Inflammatory macrophage (primary cell): ENCODE data around the gene VOPP1.

Source experiments
- DNase-seq, 2 donors: peaks; one replicate each; pipeline ENCODE4 v3.0.0-alpha.2; 2020 to 2022

VOPP1 gene

DNA sequence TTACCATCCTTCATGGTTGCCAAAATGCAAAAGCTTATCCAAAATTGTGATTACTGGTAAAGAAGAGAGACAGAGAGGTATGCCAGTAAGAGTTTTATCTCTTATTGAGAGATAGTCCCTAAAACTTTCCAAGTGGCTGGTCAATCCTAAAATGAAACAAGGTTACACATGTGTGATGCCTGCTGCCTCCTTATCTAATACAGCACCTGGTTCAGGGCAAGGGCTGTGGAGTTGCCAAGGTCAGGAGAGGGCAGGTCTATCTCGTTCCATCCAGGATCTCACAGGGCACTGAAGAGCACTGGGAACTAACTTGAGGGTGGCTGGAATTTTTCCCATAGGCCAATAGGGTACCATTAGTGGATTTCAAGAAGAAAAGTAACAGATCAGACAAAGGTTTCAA lies 18.3 kb downstream of the VOPP1 start:
- no peak for DNase-seq

- no peak for DNase-seq
Observed at GRCh38 chr7:55553024-55553345, 19.3 kb downstream of the VOPP1 start.

DNA sequence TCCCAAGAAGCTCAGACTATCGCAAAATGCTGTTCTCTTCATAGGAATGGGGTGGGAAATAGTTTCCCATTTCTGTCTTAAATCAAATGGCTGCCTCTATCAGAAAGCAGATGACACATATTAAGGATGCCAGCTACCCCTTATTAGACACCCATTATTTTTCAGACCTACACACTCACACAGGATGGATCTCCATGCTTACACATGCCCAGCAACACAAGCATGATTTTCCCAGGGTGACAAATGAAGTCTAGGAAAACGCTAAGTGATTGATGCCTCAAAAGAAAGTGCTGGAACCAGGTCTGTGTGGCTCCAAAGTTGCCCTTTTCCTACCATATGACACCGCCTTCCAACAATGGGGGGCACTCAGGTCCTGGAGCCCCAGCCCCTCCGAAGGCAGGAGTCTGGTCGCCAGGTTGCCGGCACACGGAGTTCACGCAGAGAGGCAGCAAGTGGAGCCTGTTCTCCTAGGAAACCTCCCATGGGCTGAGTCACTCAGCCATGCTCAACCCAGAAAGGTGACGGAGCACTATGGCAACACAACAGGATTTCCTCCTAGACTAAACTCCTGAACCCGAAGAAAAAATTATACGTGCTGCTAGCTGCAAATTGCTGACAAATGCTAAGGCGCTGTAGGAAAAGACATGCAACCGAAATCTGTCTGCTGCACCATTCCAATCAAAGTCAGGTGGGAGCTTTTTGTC lies 19.8 kb downstream of the VOPP1 start:
- peak; percentile 78 to 84 for DNase-seq

GRCh38 chr7:55550841-55551537 lies 21.3 kb downstream of the VOPP1 start:
- peak; percentile 51 to 77 for DNase-seq

DNA sequence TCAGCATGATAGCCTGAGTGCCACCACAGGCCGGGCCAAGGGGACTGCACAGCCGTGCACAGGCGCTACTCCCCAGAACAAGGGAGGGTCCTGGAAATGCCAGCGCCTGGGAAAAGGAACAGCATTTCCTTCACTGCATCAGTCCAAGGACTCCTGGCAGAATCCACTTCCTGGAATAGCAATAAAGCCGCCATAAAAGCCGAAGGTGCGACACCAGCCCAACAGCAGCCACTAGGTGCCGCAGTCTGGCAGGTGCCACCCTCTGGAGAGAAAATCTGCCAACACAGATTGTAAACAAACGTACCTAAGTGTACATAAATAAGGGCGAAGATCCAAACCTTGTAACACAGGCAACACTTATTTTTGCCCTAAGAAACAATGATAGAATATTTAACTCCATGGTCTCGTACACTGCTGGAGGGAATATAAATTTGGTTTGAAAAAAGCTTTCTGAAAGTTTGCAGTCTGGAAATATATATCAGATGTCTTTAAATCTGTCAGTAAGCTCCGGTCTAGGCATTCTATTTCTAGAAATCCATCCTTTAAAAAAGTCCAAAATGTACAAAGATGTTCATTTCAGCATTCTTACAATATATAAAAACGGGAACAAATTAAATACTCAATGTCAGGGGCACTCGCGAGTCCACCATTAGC lies 22.2 kb downstream of the VOPP1 start:
- DNase-seq: no peak

GRCh38 chr7:55549457-55549856 lies 22.8 kb downstream of the VOPP1 start:
- DNase-seq: no peak

DNA sequence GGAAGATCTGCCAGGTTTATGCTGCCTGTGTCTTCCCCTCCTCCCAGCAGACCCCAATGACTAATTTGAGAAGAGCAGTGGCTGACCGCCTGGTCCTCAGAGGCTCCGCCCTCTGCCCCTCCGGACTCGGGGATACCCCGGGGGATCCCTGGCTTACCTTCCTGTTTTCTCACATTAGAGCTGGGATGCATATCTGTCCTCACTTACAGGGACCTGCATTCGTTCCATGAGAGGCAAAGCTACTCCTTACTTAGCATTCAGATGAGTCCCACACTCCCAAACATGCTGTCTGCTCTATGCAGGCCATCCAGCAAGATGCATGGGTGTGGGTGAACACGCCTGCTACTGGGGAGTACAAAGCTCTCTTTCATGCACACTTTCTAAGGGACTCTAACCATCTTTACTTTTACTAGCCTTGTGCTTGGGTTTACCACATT lies 24.0 kb downstream of the VOPP1 start:
- no peak for DNase-seq

- peak; percentile 83 to 90 for DNase-seq
Observed at GRCh38 chr7:55546814-55547213, 25.5 kb downstream of the VOPP1 start.

DNA sequence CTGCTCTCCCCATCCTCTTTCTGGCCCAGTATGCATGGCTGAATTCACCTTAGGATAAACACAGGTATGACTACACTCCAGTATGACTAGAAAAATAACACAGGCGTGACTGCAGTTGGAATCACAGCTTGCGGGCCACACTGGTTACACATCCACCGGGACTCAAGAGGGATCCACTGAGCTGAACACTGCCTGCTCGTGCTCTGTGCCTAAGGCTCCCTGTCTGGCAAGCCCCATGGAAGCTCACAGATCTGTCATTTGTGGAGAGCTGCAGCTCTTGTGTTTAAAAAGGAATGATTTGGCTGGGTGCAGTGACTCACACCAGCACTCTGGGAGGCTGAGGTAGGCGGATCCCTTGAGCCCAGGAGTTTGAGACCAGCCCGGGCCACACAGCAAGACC lies 26.8 kb downstream of the VOPP1 start:
- DNase-seq: no peak

- no peak for DNase-seq
Observed at GRCh38 chr7:55540226-55540858, 32.0 kb downstream of the VOPP1 start.

GRCh38 chr7:55539380-55539779 lies 32.9 kb downstream of the VOPP1 start:
- peak in 1 of 2 donors; percentile 56 for DNase-seq

DNA sequence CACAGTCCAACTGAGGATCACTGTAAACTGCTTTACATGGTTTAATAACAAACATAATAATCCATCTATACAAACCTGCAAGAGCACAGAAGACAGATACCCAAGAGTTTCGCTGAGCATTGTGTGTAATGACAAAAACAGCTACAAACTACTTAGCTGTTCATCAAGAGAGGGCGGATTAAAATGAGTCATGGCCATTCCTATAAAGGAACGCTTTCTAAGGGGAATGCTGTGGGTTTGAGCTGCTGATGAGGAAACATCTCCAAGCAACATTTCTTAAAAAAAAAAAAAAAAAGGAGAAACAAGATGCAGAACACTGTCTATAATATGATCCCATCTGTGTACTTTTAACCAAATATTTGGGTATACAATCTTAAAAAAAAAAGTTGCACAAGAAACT lies 33.8 kb downstream of the VOPP1 start:
- peak; percentile 76 to 86 for DNase-seq

GRCh38 chr7:55537458-55537990 lies 34.8 kb downstream of the VOPP1 start:
- DNase-seq: peak; percentile 47 to 80

DNA sequence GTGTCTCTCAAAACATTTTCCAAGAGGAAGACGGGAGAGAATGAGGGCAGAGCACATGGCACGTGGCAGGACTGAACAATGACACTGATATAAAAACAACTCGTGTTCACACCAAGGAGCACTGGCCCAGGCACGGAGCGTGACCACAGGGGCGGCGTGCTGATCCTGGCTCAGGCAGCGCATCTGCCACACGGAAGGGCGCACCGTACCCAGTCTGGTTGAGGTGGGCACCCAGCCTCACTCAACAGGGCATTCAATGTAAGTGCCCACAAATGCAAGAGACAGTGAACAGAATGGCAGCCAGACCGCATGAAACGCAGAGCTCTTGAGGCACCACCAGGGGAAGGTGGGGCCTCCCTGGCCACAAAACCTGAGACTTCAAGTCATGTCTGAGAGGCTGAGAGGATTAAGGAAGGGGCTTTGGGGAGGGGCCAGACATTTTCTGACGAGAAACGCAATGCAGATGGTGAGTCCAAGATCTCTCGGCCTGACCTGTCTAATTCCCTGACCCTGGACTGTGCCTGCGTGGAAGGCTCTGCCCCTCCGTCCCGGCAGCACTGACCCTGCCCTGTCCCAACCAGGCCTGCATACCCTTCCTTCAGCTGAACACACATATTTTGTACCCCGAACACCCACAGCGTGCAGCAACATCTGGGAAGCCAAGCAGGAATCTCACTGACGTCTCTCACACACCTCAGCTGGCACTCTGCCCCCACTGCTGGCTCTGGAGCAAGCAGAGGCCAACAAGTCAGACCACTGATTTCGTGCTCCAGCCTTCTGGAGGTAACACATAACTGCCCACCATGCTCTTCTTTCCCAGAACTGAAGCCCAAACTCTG lies 35.5 kb downstream of the VOPP1 start:
- no peak for DNase-seq

DNA sequence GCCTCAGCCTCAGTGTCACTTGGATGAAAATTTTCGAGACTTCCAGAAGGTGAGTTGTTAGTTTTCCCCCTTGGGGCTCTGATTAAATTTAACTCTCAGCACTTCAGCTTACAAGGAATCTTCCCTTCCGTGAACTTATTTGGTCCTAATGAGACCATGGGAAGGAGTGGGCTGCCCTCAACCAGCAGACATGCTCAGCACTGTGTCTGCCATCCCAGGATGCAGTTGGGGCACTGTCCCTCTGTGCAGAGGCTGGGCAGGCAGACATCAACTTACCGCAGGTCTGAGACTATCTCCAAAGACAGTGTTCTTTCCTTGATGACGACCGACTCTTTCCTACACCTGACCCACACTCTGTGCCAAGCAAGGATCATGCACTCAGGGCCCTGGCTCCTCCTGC lies 36.7 kb downstream of the VOPP1 start:
- no peak for DNase-seq

DNA sequence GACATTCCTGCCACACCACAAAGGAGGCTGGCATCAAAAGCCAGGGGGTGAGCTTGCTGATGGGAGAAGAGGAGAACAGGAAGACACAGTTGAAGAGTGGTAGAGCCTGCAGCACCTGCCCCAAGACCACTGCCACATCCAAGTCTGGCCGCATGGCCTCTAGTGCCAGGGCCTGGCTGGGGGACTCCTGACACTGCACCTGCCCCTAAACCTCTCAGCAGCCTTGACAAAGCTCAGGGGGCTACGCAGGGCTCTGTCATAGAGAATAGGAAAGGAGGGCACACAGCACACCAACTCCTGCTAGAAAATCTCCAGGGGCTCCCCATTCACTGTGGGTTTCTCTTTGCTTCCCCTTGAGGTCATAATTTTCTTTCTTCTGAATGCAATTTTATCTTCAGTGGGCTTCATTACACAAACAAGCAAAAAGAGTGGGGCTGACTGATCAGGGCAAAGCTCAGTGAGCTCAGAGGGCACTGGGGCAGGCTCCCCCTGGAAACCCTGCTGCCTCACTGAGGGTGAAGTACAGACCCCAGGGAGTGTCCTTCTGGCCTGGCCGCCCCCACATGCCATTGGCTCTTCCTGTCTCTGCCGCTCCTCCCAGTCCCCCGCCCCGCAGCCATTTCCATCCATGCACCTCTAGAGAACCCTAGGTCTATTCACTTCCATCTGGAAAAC lies 37.2 kb downstream of the VOPP1 start:
- peak in 1 of 2 donors; percentile 20 for DNase-seq

- peak; percentile 96 to 98 for DNase-seq
Observed at GRCh38 chr7:55534262-55534915, 37.9 kb downstream of the VOPP1 start.

DNA sequence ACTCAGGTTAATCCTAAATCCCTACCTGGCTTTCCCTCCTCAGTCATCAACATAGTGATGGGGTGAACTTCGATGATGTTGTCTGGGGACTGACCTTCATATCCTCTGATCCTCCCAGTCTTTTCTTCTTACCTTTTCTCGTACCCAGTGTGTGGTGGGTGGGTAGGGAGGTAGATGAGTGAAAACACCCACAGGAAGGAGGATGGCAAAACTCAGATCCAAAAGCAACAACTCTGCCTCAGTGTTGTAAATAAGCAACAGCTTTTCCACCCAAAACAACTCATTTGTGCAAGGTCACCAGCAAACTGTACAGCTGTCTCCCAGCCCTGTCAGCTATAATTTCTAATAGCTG lies 38.6 kb downstream of the VOPP1 start:
- DNase-seq: no peak

DNA sequence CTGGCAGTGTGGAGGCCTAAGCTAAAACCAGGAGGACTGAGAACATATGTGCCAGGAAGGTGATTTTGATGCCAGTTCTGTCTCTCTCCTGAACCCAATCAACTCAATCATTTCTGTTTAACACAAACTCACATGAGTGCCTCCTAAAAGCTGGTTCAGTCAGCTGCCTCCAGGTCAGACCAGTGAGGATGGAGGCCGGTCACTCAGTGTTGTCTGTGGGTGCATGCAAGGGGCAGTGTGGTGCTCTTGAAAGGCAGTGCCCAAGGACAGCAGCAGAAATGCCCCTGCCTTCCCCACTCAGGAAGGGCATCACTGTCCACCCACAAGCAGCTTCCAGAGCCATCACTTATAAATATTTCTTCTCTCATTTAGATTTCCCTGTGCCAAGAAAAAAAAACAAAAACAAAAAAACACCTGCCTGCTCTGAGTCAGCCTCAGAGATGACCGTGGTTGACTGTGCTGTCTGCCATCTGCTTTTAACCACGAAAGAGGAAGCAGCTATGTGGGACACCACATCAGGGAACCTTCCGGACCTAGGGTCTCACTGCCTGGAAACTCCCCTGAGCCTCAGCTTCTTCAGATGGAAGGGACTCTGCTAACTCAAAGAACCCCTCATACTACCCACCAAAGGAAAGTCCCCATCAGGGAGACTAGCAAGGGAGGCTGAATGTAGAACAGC lies 39.1 kb downstream of the VOPP1 start:
- DNase-seq: peak; percentile 77 to 92

- no peak for DNase-seq
Observed at GRCh38 chr7:55532150-55532917, 40.0 kb downstream of the VOPP1 start.
